ENCODE data around the gene CD93.

GRCh38 chr20:23061262-23061661 lies 24.9 kb downstream of the CD93 start:
- no peak for TF ChIP-seq GATA2 (IDR thresholded peaks at IDR 0.05; ENCODE audit: low read depth, low read length)
- no peak for TF ChIP-seq GATA3 (IDR thresholded peaks at IDR 0.05; ENCODE audit: low read depth, low read length)

All from SH-SY5Y (cell line).